HG03064 (cell line): ENCODE measurements around the gene SMPD3.

ENCODE experiments used
- ATAC-seq: cut with Tn5 transposase; IDR thresholded peaks from one replicate; pipeline ENCODE4 v1.9.1; 2021; ENCODE audit warnings: low read depth; ENCODE audit not compliant: unreplicated experiment

SMPD3 gene

DNA sequence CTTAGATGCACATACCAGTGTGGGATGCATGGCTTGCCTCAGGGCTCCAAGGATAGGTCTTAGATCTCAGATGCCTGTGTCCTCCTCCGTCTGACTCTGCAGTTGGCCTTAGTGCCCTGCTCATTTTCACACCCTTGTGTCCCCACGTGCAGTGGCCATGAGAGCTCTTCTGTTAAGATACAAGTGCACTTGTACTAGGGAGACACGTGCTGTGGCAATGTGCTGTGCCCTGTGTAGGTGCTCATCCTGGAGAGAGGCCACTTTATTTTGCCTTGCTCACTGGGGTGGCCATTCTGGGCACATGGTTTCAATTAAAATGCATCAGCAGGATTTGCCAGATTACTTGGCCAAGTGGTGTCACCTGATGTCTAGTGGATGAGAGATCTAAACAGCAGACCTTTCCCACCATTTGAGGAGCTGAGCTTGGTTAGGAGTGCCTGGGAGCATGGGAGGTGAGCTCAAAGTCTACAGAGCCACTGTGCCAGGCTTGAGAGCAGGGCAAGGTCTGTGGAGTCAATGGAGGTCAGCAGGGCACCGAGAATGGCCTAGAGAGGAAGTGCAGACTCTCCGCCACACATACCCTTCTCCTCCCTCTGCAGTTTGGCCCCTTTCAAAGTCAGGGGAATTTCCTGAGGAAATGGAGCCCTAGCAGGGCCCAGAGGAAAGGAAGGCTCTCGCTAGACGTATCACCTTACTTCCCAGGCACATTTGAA is 25.2 kb upstream of the SMPD3 start:
- no peak for ATAC-seq

DNA sequence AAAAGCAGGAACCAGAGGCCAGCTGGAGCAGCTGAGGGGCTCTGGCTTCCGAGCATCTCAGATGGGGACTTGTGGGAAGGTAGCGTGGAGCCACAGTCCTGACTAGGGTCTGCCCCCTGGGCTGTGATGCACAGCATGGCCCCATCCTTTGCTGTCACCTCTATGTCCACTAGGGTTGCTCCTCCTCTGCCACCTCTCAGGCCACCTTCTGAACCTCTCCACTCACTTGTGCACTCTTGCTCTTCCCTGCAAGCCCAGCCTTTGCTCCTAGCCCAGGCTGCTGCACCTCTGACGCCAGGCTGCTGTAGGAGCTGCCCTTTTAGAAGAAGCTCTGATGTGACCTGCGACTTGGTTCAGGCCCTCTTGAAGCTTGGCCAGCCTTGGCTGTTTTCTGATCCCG is 24.3 kb upstream of the SMPD3 start:
- no peak for ATAC-seq

DNA sequence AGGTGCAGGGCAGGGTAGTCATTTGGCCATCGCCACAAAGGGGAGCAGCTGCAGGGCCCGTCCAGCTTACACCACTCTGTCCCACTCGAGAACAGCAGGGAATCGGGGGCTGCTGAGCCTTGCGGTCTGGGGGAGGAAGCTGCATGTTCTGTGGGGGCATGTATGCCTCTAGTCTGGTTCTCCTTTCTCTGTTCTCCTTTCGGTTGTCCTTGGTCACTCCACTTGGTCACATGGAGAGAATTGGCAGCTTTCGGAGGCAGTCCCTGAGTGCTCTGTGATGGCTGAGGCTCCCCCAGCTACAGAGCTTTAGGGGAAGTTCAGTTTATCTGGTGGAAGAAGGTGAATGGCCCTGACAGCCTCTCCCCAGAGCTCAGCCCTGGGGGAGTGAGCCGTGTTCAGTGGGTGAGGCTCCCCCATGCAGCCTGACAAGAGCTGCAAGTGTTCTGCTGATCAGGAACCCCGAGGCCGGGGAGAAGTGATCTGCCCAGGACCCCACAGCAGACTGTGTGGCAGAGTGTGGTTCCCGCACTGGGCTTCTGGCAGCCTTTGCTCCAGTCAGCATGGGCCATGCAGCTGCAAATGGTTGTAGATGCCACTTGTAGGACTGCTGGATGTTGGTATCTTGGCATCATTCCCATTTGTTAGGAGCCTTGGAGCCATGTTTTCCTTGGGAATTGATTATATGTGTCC is 22.3 kb upstream of the SMPD3 start:
- ATAC-seq = peak; percentile 82

DNA sequence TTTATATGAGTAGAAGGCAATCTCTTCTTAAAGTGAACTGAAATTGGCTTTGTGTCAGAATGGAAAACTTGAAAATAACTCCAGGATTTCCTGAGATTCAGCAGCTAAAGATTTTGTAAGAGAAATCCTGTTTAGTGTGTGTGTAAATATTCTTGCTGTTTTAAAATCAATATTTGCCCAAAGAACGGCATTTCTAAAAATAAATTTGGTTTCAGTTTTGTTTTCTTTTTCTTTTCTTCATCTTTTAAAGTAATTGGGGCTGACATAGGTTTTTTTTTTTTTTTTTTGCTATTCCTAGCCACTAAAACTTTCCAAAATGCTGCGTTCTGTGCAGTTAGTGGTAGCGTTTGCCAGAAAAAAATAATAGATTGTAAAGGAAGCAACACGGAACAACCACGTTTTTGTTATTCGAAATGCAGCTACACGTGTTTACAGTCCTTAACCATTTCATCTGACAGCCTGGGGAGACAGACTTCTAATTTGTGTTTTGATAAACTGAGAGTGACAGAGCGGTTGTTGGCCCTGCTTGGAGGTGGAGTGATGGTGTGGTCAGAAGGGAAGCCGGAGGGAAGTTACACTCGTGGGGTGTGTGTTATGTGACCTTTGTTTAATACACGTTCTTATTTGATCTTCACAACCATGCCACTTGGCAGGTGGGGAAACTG is 21.6 kb upstream of the SMPD3 start:
- peak; percentile 14 for ATAC-seq

DNA sequence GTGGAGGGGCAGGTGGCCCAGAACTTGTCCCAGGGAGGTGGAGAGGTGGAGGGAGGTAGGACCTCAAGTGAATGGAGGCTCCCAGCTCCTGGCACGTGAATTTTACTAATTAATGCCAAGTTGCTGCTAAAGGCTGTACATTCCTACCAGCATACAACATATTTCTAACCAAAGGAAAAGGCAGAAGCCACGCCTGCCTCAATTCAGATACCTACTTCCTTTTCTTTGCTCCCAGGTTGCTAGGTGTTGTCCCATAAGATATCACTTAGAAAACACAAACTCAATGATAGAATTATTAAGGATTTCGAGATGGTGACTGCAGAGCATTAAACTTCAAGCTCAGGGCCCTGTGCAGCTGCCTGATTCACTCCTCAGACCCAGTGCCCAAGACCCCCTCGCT is 20.5 kb upstream of the SMPD3 start:
- ATAC-seq = no peak

DNA sequence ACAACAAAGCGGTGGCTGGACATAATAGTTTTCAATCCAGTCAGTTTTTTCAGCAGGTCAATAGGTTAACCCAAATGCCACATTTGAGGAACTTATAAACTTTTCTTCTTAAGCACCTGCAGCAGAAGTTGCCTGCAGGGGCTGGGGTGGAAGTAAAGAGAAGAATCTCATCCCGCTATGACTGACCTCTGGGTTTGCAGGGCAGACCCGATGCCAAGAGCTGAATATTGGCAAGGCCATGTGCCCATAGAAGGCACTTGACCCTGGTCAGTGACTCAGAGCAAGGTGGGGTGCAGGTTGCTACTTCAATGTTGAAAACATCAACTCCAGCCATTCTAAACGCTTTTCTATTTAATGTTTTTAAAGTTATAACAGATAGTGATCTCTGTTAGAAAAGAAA is 17.9 kb upstream of the SMPD3 start:
- ATAC-seq = no peak

DNA sequence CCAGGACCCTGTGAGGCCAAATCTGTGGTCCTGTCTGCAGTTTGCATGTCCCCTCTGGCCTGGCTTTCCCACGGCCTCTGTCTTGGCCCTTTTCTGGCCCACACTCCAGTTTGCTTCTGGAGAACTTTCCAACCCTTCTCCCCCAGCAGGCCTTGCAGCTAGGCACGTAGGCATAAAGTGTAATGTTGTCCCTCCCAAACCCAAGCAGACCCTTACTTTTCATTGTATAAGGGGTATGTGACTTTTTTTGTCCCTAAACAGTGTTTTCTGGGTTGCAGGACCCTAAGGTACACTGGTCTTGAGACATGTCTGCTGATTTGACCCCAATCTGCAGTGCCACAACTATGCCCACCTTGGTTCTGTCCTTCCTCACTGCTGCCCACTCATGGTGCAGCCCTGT is 15.6 kb upstream of the SMPD3 start:
- no peak for ATAC-seq

DNA sequence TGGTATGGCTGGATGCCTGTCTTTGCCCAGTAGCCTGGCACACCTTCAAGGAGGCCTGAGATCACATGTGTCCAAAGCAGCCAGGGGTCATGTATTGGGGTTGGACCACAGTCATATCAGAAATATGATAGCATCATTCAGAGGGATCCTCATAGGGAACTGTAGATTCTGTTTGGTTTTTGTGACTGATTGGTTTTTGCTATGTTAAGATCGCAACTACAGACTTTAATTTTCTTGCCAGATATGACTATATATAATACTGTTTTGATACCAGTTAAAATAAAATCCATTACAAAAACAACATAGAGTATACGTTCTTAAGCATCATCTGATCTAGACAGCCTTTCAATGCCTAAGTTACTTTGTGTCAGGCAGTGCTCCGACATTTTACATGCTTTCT is 11.8 kb upstream of the SMPD3 start:
- ATAC-seq = no peak

DNA sequence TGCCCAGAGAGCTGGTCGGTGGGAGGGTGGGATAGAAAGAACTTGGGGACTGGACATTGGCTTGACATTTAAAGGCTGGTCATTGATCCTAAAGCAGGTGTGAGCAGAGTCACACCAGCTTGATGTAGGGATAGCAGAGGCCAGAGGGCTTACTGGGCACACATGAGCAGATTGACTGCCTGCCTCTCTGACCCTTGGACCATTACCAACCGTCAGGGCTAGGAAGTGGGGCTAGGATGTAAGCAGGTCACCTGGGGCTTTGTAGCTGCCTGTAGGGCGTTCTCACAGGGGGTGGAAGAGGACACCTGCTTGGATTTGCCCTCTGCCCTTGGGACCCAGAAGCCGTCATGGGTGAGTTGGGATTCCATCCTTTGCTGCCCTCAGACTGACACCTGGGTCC is 11.1 kb upstream of the SMPD3 start:
- no peak for ATAC-seq

DNA sequence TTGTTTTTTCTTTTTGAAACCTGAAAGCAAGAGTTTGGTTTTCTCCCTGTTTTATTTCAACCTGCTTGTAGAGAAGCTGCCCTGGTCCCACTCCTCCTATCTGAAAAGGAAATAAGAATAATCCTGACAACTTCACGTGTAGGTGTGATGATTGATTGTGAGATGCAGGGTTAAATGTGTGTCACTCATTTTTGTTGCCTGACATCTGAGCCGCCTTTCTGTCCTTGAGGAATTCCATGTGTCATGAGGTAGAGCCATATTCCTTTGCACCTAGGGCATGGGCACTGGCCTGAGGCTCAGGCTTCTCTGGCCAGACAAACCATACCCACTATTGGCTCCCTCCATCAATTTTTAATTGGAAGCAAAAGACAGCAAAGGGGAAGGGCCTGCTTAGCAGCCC is 10.2 kb upstream of the SMPD3 start:
- no peak for ATAC-seq

DNA sequence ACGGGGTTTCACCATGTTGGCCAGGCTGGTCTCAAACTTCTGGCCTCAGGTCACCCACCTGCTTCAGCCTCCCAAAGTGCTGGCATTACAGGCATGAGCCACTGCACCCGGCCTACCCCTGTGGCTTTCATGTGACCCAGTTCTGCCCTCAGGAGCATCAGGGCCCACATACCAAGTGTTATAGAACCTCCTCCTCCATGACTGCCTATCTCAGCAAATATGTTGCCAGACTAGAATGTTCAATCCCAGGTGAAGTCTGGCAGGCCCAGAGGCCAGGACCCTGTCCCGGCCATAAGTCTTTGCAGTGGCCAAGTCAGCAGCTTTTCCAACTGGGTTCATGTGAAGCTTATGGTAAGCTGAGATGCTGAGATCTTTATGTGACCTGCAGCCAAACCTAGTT is 9.8 kb upstream of the SMPD3 start:
- no peak for ATAC-seq

DNA sequence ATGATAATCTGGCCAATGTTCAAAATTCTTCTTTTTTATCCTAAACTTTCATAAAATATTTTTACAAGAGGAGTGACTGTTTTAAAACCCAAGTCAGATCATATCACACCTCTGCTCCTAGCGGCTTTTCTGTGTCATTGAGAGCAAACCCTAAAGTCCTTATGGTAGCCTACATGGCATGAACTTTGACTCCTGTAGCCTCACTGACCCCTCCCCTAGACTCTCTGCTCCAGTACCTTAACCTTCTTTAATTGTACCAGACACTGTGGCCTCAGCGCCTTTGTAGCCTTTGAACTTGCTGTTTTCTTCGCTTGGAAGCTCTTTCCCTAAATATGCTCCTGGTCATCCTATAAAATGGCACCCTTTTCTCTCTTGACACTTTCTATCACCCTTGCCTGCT is 7.3 kb upstream of the SMPD3 start:
- no peak for ATAC-seq

DNA sequence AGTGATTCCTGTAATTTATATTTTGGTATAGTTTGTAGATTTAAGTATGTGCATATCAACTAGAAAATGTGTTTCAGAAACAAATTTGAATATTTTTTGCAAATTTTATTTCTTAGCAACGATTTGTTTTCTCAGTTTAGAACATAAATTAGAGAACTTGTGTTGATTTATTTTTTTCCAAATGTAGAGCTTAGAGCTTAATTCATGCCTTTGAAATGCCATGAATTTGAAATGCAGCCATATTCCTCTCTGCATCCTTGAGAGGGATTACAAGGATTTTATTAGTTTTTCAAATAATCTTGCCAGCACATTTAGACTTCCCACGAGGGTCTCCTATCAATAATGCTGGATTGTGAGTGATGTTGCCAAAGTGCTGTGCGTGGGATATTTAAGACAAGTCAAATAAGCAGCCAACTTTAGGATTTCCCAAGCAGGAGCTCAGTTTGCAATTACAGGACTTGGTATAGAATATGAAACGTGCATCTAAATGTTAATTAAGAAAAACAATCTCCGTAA is 6.7 kb upstream of the SMPD3 start:
- ATAC-seq = no peak

DNA sequence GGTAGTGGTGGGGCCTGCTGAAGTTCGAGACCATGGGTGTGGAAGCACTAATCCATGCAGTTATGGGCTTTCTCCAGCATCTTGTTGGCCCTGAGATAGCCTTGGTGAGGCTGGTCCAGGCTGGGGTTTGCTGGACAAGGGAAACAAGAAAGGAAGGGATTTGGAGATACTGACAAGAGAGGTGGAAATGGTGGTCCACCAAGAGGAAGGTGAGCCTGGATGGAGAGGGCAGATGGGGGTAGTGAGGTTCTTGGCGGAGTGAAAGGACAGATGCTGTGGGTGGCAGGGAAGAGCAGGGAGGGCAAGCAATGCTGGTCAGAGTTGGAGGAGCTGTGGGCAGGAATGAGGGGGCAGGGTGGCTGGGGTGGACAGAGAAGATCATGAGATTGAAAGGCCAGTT is 5.5 kb upstream of the SMPD3 start:
- no peak for ATAC-seq

DNA sequence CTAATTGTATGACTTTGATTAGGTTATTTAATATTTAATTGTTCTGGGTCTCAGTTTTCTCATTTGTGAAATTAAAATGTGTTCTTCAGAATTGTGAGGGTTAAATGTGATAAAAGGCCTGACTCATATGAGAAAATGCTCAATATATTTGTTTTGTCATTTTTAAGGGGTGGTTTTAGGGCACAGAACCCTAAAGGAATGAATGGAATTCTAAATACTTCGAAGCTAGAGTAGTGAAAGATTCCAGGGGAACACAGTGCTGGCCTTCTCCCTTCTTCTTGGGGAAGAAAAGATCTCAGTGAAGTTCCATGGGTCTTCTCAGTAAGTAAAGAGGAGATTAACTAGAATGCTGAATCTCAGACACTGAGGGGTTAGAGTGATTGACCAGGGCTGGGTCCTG is 3.9 kb upstream of the SMPD3 start:
- ATAC-seq = no peak

DNA sequence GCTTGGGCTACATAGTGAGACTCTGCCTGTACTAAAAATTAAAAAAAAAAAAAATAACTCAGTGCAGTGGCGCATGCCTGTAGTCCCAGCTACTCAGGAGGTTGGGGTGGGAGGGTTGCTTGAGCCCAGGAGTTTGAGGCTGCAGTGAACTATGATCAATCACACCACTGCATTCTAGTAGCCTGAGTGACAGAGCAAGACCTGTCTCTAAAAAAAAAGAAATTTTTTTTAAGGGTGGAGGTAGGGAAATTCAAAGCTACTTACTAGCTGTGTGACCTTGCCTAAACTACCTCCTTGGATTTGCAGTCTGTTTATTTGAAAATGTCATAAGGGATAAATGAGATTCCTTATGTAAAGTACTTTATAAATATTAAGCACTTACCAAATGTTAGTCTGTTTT is 3.4 kb upstream of the SMPD3 start:
- no peak for ATAC-seq

DNA sequence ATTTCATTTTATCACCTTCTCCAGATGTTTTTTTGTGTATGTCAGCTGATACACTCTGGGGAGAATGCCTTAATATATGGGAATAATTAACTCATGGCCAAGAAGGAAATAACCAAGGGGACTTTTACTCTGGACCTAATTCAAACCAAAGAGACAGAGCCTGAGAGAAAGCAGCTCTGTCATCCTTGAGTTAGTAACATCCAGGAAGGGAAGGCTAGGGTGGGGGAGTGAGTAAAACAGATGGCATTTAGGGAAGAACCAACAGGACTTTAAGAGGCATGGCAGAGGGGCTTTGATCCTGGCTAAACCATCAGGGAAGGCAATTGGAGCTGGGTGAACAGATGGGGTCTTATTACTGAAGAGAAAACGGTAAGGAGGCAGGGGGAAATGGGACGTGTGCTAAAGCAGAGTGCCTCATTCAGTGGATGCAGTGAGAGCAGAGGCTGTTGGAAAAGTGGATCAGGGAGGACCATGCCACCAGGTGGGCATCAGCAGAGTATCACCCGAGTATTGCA is 2.5 kb upstream of the SMPD3 start:
- ATAC-seq = no peak

DNA sequence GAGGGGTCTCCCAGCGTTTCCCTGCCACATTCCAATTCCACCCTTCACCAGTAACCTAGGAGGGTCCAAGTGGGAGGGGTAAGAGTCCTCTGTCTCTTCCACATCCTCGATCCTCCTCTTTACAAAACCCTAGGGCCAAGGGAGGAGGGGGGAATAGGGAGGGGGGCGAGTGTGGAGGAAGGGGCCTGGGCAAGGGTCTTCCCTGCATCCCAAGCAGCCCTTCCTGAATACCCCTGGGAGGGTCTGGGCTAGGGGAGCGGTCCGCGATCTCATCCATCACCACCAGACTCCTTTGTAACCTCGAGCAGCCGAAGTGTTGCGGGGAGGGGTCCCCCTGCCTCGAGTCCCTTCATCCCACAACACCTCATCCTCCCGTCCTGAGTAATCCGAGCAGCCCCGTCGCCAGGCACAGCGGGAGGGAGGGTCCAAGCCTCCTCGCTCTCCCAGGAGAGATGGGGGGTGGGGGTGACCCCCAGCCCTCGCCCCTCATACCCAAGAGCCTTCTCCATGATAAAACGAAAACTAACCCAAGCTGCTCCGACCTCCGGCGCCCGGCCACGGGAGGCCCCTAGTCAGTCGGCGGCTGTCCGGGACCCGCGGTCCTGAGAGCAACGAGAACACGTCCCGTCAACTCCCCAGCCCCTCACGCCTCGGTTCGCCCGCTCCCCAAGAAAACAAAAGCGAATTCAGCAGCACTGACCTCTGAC is 502 bp downstream of the SMPD3 start:
- ATAC-seq = no peak

DNA sequence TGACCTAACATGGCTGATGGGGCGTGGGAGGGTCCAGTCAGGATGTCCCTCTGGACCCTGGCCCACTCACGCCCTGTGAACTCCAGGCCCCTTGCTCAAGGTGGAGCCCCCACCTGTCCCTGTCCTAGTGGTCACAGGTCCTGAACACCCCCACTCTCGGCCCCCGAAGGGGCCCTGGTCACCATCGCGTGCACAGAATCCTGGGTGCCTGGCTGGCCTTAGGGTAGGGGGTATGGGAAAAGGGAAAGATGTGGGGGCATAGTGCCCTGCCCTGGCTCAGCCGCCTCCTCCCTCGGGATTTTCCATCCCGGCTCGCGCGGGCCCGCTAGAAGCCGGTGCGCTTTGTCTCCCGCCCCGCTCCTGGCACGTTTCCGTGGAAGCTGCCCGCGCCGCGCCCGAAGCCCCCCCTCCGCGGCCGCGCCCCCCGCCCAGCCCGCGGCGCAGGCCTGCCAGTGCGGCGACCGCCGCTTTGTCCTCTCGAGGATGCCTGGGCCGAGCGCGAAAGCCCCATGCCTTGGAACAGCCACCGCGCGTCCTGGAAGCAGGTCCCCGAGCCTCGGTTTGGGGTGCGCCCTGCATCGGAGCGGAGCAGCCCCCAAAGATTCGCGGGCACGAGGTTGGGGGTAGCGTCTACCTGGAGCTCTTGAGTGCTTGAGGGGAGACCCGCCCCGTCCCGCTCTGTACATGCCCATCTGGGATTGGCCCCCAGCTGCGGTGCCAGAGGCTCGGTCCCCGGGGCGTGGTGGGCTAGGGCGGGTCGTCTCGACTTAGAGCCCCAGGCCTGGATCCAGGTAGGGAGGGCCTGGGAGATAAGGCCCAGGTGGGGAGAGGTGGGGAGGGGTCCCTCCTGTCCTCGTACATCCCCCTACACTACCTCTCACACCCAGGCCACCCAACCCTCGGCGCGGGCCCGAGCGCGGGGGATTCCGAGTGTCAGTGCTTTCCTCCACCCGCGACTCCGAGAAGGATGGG is 1.3 kb downstream of the SMPD3 start:
- no peak for ATAC-seq

DNA sequence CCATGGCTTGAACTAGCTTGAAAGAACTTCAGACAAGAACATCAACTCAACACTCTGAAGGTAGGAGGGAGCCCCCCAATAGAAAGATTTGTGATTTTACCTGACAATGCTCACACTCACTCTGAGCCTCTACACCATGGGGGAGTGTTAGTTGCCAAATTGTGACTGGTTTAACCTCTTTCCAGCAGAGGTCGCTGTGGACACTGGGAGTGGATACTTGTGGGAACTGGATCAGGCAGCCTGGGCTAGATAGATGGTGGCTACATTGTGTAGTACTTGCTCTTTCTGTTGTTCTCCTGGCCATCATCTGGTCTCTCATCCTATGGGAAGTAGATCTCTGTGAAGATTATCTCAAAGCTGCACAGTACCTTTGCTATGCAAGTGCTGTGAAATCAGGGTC is 2.9 kb downstream of the SMPD3 start:
- no peak for ATAC-seq
